NB4 (cell line): ENCODE data around the gene DAAM1.

Experiments used
- POLR2A ChIP-seq: IDR thresholded peaks from 2 replicates; pipeline ENCODE4 v1.6.1; 2011; ENCODE audit warnings: mild to moderate bottlenecking; ENCODE audit not compliant: insufficient read length; ENCODE audit errors: extremely low read depth
- TF ChIP-seq, protein P1 (sequence below): IDR thresholded peaks from one replicate; pipeline ENCODE4 v1.5.1; 2012; ENCODE audit warnings: low read depth, low read length
- TF ChIP-seq, protein P2 (sequence below): IDR thresholded peaks from 2 replicates; pipeline ENCODE4 v1.6.1; 2011; ENCODE audit warnings: low read depth, low read length

DNA sequence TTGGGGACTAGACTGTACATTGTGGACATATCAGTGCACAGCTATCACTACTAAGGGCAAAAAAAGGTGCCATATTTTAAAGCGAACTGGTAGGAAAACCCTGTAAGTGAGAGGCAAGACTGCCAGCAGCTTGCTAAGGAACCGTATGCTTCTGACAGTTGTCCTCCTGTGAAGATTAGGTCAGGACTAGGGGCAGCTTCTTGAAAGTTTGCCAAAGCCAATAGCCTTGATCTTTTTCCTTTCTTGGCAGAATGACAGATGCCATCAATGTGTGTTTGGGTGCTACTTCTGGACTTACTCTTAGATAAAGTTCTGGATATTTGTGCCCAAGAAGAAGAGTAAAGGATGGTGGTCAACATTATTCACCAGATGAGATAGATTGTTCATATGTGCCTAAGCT, 7.4 kb downstream of the DAAM1 start:
- TF ChIP-seq, protein P1, sequence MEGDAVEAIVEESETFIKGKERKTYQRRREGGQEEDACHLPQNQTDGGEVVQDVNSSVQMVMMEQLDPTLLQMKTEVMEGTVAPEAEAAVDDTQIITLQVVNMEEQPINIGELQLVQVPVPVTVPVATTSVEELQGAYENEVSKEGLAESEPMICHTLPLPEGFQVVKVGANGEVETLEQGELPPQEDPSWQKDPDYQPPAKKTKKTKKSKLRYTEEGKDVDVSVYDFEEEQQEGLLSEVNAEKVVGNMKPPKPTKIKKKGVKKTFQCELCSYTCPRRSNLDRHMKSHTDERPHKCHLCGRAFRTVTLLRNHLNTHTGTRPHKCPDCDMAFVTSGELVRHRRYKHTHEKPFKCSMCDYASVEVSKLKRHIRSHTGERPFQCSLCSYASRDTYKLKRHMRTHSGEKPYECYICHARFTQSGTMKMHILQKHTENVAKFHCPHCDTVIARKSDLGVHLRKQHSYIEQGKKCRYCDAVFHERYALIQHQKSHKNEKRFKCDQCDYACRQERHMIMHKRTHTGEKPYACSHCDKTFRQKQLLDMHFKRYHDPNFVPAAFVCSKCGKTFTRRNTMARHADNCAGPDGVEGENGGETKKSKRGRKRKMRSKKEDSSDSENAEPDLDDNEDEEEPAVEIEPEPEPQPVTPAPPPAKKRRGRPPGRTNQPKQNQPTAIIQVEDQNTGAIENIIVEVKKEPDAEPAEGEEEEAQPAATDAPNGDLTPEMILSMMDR, result no peak
- no peak for TF ChIP-seq POLR2A
- TF ChIP-seq, protein P2, sequence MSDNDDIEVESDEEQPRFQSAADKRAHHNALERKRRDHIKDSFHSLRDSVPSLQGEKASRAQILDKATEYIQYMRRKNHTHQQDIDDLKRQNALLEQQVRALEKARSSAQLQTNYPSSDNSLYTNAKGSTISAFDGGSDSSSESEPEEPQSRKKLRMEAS, result no peak
